OCI-LY7 (cell line): ENCODE measurements around the gene POT1.

ENCODE experiments used
- EZH2phosphoT487 ChIP-seq: fragments of 200-600 bp; sonication (generic); IDR thresholded peaks from 2 replicates; pipeline ENCODE4 v1.6.1; 2018; ENCODE audit warnings: low read depth, borderline replicate concordance, mild to moderate bottlenecking, mixed run types, antibody characterized with exemption, low read length, moderate library complexity, mixed read lengths
- TF ChIP-seq, protein P1 (sequence below): fragments of 200-600 bp; sonication (generic); conservative IDR thresholded peaks from 2 replicates; pipeline ENCODE4 v1.5.1; 2014; ENCODE audit warnings: mild to moderate bottlenecking, antibody characterized with exemption, low read length, moderate library complexity, mixed read lengths

DNA sequence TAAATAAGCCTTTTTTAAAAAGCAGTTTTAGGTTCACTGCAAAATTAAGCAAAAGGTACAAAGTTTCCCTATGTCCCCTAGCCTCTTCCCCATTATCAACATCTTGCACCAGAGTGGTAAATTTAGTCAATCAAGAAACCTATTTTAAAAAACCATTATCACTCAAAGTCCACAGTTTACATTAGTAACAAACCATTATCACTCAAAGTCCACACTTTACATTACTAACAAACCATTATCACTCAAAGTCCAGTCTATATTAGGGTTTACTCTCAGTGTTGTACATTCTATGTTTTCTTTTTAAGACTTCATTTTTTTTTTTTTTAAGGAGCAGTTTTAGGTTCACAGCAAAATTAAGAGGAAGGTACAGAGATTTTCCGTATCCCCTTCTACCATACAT, 89.9 kb downstream of the POT1 start:
- TF ChIP-seq, protein P1, sequence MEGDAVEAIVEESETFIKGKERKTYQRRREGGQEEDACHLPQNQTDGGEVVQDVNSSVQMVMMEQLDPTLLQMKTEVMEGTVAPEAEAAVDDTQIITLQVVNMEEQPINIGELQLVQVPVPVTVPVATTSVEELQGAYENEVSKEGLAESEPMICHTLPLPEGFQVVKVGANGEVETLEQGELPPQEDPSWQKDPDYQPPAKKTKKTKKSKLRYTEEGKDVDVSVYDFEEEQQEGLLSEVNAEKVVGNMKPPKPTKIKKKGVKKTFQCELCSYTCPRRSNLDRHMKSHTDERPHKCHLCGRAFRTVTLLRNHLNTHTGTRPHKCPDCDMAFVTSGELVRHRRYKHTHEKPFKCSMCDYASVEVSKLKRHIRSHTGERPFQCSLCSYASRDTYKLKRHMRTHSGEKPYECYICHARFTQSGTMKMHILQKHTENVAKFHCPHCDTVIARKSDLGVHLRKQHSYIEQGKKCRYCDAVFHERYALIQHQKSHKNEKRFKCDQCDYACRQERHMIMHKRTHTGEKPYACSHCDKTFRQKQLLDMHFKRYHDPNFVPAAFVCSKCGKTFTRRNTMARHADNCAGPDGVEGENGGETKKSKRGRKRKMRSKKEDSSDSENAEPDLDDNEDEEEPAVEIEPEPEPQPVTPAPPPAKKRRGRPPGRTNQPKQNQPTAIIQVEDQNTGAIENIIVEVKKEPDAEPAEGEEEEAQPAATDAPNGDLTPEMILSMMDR = no peak
- TF ChIP-seq EZH2phosphoT487 = no peak
